IMR-90 (cell line): ENCODE results near the gene PRKD1. TPM values are rescaled to one million over a fixed set of nuclear protein-coding genes. Genes with fewer than 3 reads are reported as not detected.
A peak's percentile ranks its signal among the peaks of the same experiment; 100 is the strongest.

Experiments used
- ATAC-seq: fragments of 200-7000 bp; cut with Tn5 transposase; 2 replicates; pipeline ENCODE4 v1.9.1; 2020; ENCODE audit warnings: low read depth, mild to moderate bottlenecking, moderate library complexity
- Bru-seq: library from RNA; stranded (reverse); fragments of 400-500 nt; gene quantifications from one replicate; lab custom pipeline; 2021; lab: Mats Ljungman, UMichigan
- BruChase-seq, 2 experiments: library from RNA; stranded (reverse); fragments of 400-500 nt; gene quantifications; one replicate each; lab custom pipeline; 2021; lab: Mats Ljungman, UMichigan
- BruUV-seq: library from RNA; stranded (reverse); fragments of 400-500 nt; replicated peaks from 2 replicates; lab custom pipeline; 2021; lab: Mats Ljungman, UMichigan
- CTCF ChIA-PET: fragments of 300-600 bp; formaldehyde crosslinking; extraction: SDS; loops from one replicate; lab custom pipeline; 2021; ENCODE audit warnings: antibody characterized with exemption; lab: Yijun Ruan, JAX
- POLR2A ChIA-PET: fragments of 300-600 bp; sonication (Branson Sonifier 250); formaldehyde crosslinking; loops from one replicate; lab custom pipeline; 2022; ENCODE audit warnings: antibody characterized with exemption; ENCODE audit not compliant: unreplicated experiment; lab: Charles Lee
- DNase-seq: peaks from one replicate; pipeline ENCODE4 v3.0.0; 2013
- H2AFZ ChIP-seq: replicated peaks from 2 replicates; pipeline ENCODE3; 2013; ENCODE audit warnings: low read length, mild to moderate bottlenecking; ENCODE audit not compliant: poor library complexity
- H2AK5ac ChIP-seq: 2 replicates; pipeline ENCODE4 v1.6.1; 2013; ENCODE audit warnings: low read depth, low read length, inconsistent platforms
- H2AK9ac ChIP-seq: replicated peaks from 2 replicates; pipeline ENCODE3; 2013; ENCODE audit warnings: mild to moderate bottlenecking, low read depth, low read length, moderate library complexity; ENCODE audit not compliant: poor library complexity
- H2BK120ac ChIP-seq: 2 replicates; pipeline ENCODE4 v1.6.1; 2013; ENCODE audit warnings: low read depth, low read length, inconsistent platforms
- H2BK15ac ChIP-seq: 3 replicates; pipeline ENCODE4 v1.6.1; 2013; ENCODE audit warnings: low read depth, low read length, inconsistent platforms
- H2BK20ac ChIP-seq: 2 replicates; pipeline ENCODE4 v1.6.1; 2013; ENCODE audit warnings: low read depth, mild to moderate bottlenecking, inconsistent platforms, low read length, moderate library complexity
- H2BK5ac ChIP-seq: 2 replicates; pipeline ENCODE4 v1.6.1; 2013; ENCODE audit warnings: mild to moderate bottlenecking, low read depth, low read length, inconsistent platforms; ENCODE audit not compliant: poor library complexity, severe bottlenecking
- H3K14ac ChIP-seq: replicated peaks from 2 replicates; pipeline ENCODE4 v1.6.1; 2013; ENCODE audit warnings: low read depth, low read length, inconsistent platforms
- H3K18ac ChIP-seq: 2 replicates; pipeline ENCODE4 v1.6.1; 2013; ENCODE audit warnings: low read depth, low read length, control low read depth
- H3K23ac ChIP-seq: 2 replicates; pipeline ENCODE4 v1.6.1; 2013; ENCODE audit warnings: low read depth, low read length, inconsistent platforms
- H3K27ac ChIP-seq: 2 replicates; pipeline ENCODE4 v1.5.1; 2013; ENCODE audit warnings: mild to moderate bottlenecking, control low read depth, low read length; ENCODE audit not compliant: insufficient read depth
- H3K27me3 ChIP-seq: 2 replicates; pipeline ENCODE4 v1.6.1; 2013; ENCODE audit warnings: low read length; ENCODE audit not compliant: control insufficient read depth, insufficient read depth
- H3K36me3 ChIP-seq: 2 replicates; pipeline ENCODE4 v1.6.1; 2013; ENCODE audit warnings: low read length, mixed read lengths; ENCODE audit not compliant: control insufficient read depth, insufficient read depth
- H3K4ac ChIP-seq: 2 replicates; pipeline ENCODE4 v1.6.1; 2013; ENCODE audit warnings: low read depth, low read length, inconsistent platforms
- H3K4me1 ChIP-seq: 2 replicates; pipeline ENCODE4 v1.6.1; 2013; ENCODE audit warnings: low read length, mixed read lengths; ENCODE audit not compliant: control insufficient read depth, insufficient read depth
- H3K4me2 ChIP-seq: 2 replicates; pipeline ENCODE4 v1.6.1; 2013; ENCODE audit warnings: low read depth, mild to moderate bottlenecking, control low read depth, low read length, moderate library complexity
- H3K4me3 ChIP-seq: 2 replicates; pipeline ENCODE4 v1.5.1; 2013; ENCODE audit warnings: low read depth, mild to moderate bottlenecking, control low read depth, low read length, moderate library complexity; ENCODE audit not compliant: insufficient read depth
- H3K56ac ChIP-seq: 2 replicates; pipeline ENCODE4 v1.6.1; 2013; ENCODE audit warnings: low read length, inconsistent platforms; ENCODE audit not compliant: insufficient read depth; ENCODE audit errors: extremely low read depth
- H3K79me1 ChIP-seq, 2 experiments: 2 replicates each; pipeline ENCODE4 v1.6.1; 2013; ENCODE audit warnings: low read length in 2 of 2, inconsistent platforms in 1 of 2, low read depth in 1 of 2
- H3K9ac ChIP-seq: 2 replicates; pipeline ENCODE4 v1.6.1; 2013; ENCODE audit warnings: low read depth, low read length, control low read depth
- H3K9me1 ChIP-seq: 2 replicates; pipeline ENCODE4 v1.6.1; 2013; ENCODE audit warnings: low read length, inconsistent platforms; ENCODE audit not compliant: insufficient read depth
- H3K9me3 ChIP-seq: 2 replicates; pipeline ENCODE4 v1.6.1; 2013; ENCODE audit warnings: low read length; ENCODE audit not compliant: control insufficient read depth, insufficient read depth
- H4K20me1 ChIP-seq: 2 replicates; pipeline ENCODE4 v1.6.1; 2013; ENCODE audit warnings: low read length, inconsistent platforms; ENCODE audit not compliant: insufficient read depth
- H4K5ac ChIP-seq: 2 replicates; pipeline ENCODE4 v1.6.1; 2013; ENCODE audit warnings: mild to moderate bottlenecking, low read depth, low read length, control low read depth
- H4K8ac ChIP-seq, 2 experiments: 2 replicates each; pipeline ENCODE4 v1.6.1; 2013; ENCODE audit warnings: low read depth in 2 of 2, low read length in 2 of 2, control low read depth in 1 of 2, inconsistent platforms in 1 of 2
- H4K91ac ChIP-seq: 2 replicates; pipeline ENCODE4 v1.6.1; 2013; ENCODE audit warnings: low read depth, low read length, inconsistent platforms; ENCODE audit not compliant: insufficient read depth
- BHLHE40 ChIP-seq: fragments of 150-350 bp; IDR thresholded peaks from 2 replicates; pipeline ENCODE4 v1.6.1; 2016; ENCODE audit warnings: mild to moderate bottlenecking, low read depth, low read length
- CHD1 ChIP-seq: IDR thresholded peaks from 2 replicates; pipeline ENCODE4 v1.6.1; 2012; ENCODE audit warnings: low read depth, low read length, improper control_type of control experiment
- CTCF ChIP-seq: conservative IDR thresholded peaks from 2 replicates; pipeline ENCODE4 v1.5.1; 2012; ENCODE audit warnings: mild to moderate bottlenecking, low read depth, low read length, improper control_type of control experiment
- ELK1 ChIP-seq: fragments of 150-350 bp; IDR thresholded peaks from 2 replicates; pipeline ENCODE4 v1.6.1; 2016; ENCODE audit warnings: low read depth, mild to moderate bottlenecking, low read length, moderate library complexity, borderline replicate concordance
- MAZ ChIP-seq: IDR thresholded peaks from 2 replicates; pipeline ENCODE4 v1.6.1; 2012; ENCODE audit warnings: low read depth, mild to moderate bottlenecking, low read length, improper control_type of control experiment, moderate library complexity, borderline replicate concordance
- NFE2L2 ChIP-seq: fragments of 150-350 bp; IDR thresholded peaks from 2 replicates; pipeline ENCODE4 v1.6.1; 2016; ENCODE audit warnings: low read depth, mild to moderate bottlenecking, low read length
- POLR2A ChIP-seq: IDR thresholded peaks from 2 replicates; pipeline ENCODE4 v1.6.1; 2012; ENCODE audit warnings: mild to moderate bottlenecking, low read depth, low read length
- RAD21 ChIP-seq: IDR thresholded peaks from 2 replicates; pipeline ENCODE4 v1.6.1; 2012; ENCODE audit warnings: low read length, improper control_type of control experiment
- RCOR1 ChIP-seq: IDR thresholded peaks from 2 replicates; pipeline ENCODE4 v1.6.1; 2012; ENCODE audit warnings: mild to moderate bottlenecking, low read length, improper control_type of control experiment; ENCODE audit not compliant: insufficient replicate concordance
- RFX5 ChIP-seq: IDR thresholded peaks from 2 replicates; pipeline ENCODE4 v1.8.0; 2012; ENCODE audit warnings: low read depth, mild to moderate bottlenecking, low read length, moderate library complexity
- USF2 ChIP-seq: fragments of 150-350 bp; IDR thresholded peaks from 2 replicates; pipeline ENCODE4 v1.6.1; 2017; ENCODE audit warnings: mild to moderate bottlenecking, antibody characterized with exemption, low read length, low read depth
- WGBS, 2 experiments: methylation state at CpG; one replicate each; pipeline versions ENCODE4 v1.1.5 to v1.1.7; 2013; ENCODE audit warnings: missing lambda C conversion rate in 2 of 2; ENCODE audit not compliant: insufficient read length in 1 of 2; ENCODE audit errors: extremely low coverage in 2 of 2; 5-methylcytosine and 5-hydroxymethylcytosine counted together
- dilution Hi-C: fragments of 300-500 bp; cut with HindIII; formaldehyde crosslinking; loops from one replicate; pipeline ENCODE4 v1.14.3; 2018; ENCODE audit warnings: low sequenced_read_pairs; ENCODE audit not compliant: unreplicated experiment
- in situ Hi-C: fragments of 300-500 bp; cut with MboI; formaldehyde crosslinking; loops from 3 replicates; pipeline ENCODE4 v1.14.3; 2019; ENCODE audit warnings: low sequenced_read_pairs, inconsistent platforms, mixed read lengths
- intact Hi-C: fragments of 100-400 bp; cut with micrococcal nuclease; formaldehyde crosslinking; loops from 2 replicates; pipeline ENCODE4 v1.10.0; 2022
- long read RNA-seq: library from polyadenylated mRNA; unstranded; transcript quantifications from one replicate; pipeline ENCODE4 v2.0.0, GENCODE V29; 2021; ENCODE audit not compliant: unreplicated experiment
- polyA plus RNA-seq, 3 experiments: library from polyadenylated mRNA; depleted of rRNA; stranded (reverse); fragments of >200 nt; gene quantifications; 2 replicates each; pipeline ENCODE4 v1.2.3, GENCODE V29; 2012; ENCODE audit warnings: low replicate concordance in 1 of 3
- total RNA-seq: library from RNA; depleted of rRNA; stranded (reverse); fragments of >200 nt; gene quantifications from 2 replicates; pipeline ENCODE4 v1.2.3, GENCODE V29; 2012; rRNA removed

The PRKD1 gene
- total RNA-seq, result 12.8 and 12.9 TPM in 2 replicates
- polyA plus RNA-seq (2012; rRNA removed), result 12.2 and 14.2 TPM in 2 replicates
- polyA plus RNA-seq (2012; cell fraction: cytosol; rRNA removed), result 4.0 and 5.8 TPM in 2 replicates
- polyA plus RNA-seq (2012; cell fraction: nucleus; rRNA removed; ENCODE audit: low replicate concordance), result 5.6 and 31.1 TPM in 2 replicates
- Bru-seq, nascent RNA, result percentile 87 among the genes with signal in this experiment
- BruChase-seq, experiment 1, labeled RNA remaining after a 6-hour chase, result percentile 71 among the genes with signal in this experiment
- BruChase-seq, experiment 2, labeled RNA remaining after a 2-hour chase, result percentile 80 among the genes with signal in this experiment
- long read RNA-seq, partial matches to known transcripts, result 24 of 26 reads
- long read RNA-seq, other reads (novel, unspliced or antisense), result 2 of 26 reads

GRCh38 chr14:29927376-29928116, at the start of gene PRKD1:
Gene PRKD1, minus strand, starts transcription at chr14:29927847.
- H4K8ac ChIP-seq, result peak within 1 kb of the TSS in 1 of 2 experiments; percentile 54; a peak in 2 of 4 replicates
- H2BK5ac ChIP-seq, result peak within 1 kb of the TSS; percentile 48
- H4K20me1 ChIP-seq, result peaks cover 17% of the 10 kb centered on the region; the same call in 1 of the 2 replicates
- no peaks in the 10 kb centered on the region for H3K36me3 ChIP-seq
- in situ Hi-C loops (no loop called here), intact Hi-C loops (loop anchor here (1.0 to 10.0 kb wide), 7 partner anchors 80 to 1173 kb away; no protein-coding TSS in a partner anchor), dilution Hi-C loops (no loop called here)
- H3K4ac ChIP-seq, result peak within 1 kb of the TSS; percentile 68
- peak within 1 kb of the TSS; percentile 60 for H4K91ac ChIP-seq
- peak within 1 kb of the TSS; percentile 63 for H3K27ac ChIP-seq
- H3K4me1 ChIP-seq, result peaks cover 5% of the 10 kb centered on the region
- peak within 1 kb of the TSS; percentile 99 for H3K4me2 ChIP-seq
- no TSS peak for BruUV-seq
- H2AK9ac ChIP-seq, result peak within 1 kb of the TSS; percentile 85
- H3K27me3 ChIP-seq, result no peaks in the 10 kb centered on the region
- H3K4me3 ChIP-seq, result peak within 1 kb of the TSS; percentile 75
- 2% methylated on average over 21 of the region's 91 CpGs; no CpG with 5 or more reads in 1 of the 2 experiments for WGBS, 2 experiments
- H2BK15ac ChIP-seq, result peak within 1 kb of the TSS; percentile 19; the same call in 1 of the 3 replicates
- peak within 1 kb of the TSS; percentile 94 for H3K23ac ChIP-seq
- peak within 1 kb of the TSS; percentile 78 for H3K9ac ChIP-seq
- peak within 1 kb of the TSS; percentile 90 for H3K14ac ChIP-seq
- peaks cover 9% of the 10 kb centered on the region for H3K9me1 ChIP-seq
- peak within 1 kb of the TSS; percentile 94 for H2AFZ ChIP-seq
- peaks cover 5 to 31% of the 10 kb centered on the region in 2 experiments; a peak in 3 of 4 replicates for H3K79me1 ChIP-seq
- ChIA-PET POLR2A (interaction anchor here (0.6 to 0.7 kb wide), 2 partner anchors 22 to 1466 kb away, joined by 3 to 11 read pairs; no protein-coding TSS in a partner anchor), CTCF (interaction anchor here (0.6 to 0.7 kb wide), 2 partner anchors 116 to 692 kb away, joined by 3 read pairs; no protein-coding TSS in a partner anchor)
- peak within 1 kb of the TSS; percentile 70; the same call in 1 of the 2 replicates for H3K56ac ChIP-seq
- ATAC-seq, result peak; percentile 77
- peak within 1 kb of the TSS; percentile 22 for H3K18ac ChIP-seq
- H4K5ac ChIP-seq, result peak within 1 kb of the TSS; percentile 3
- H3K9me3 ChIP-seq, result no peaks in the 10 kb centered on the region
- peak within 1 kb of the TSS; percentile 38 for H2BK20ac ChIP-seq
- H2BK120ac ChIP-seq, result peak within 1 kb of the TSS; percentile 59
- DNase-seq, result peak; percentile 62
- H2AK5ac ChIP-seq, result no peak within 1 kb of the TSS
- TF ChIP-seq POLR2A (no peak), MAZ (peak; percentile 15; the same call in 1 of the 2 replicates), RAD21 (no peak), USF2 (no peak), CHD1 (no peak), RCOR1 (no peak), ELK1 (no peak), NFE2L2 (no peak), CTCF (0 out of 2 replicates have a peak, but pooled peaks have one; percentile 7), RFX5 (no peak), BHLHE40 (no peak)
